ENCODE measurements around the gene GALNT11. TPM values are rescaled to one million over a fixed set of nuclear protein-coding genes. Genes with fewer than 3 reads are reported as not detected.

The GALNT11 gene
- total and polyA plus RNA-seq, 9 of the 15 experiments (the other 6 are each of a cell fraction or from before 2014, with no cell fraction given): 8.2 to 59.5 (median 36.5) TPM

GRCh38 chr7:152025077-152025936 lies at the start of gene GALNT11 (continued):
- TF ChIP-seq ATF2 (CRISPR knock-in tag; IDR thresholded peaks at IDR 0.05): peak; percentile 78; the same call in 1 of the 2 replicates
- peak; percentile 93 for TF ChIP-seq TARDBP (IDR thresholded peaks at IDR 0.05)
- no peak for TF ChIP-seq HDAC3 (IDR thresholded peaks at IDR 0.05; ENCODE audit: borderline replicate concordance, partially characterized antibody)
- peak; percentile 91 for TF ChIP-seq CEBPB (tag; IDR thresholded peaks at IDR 0.05)
- TF ChIP-seq TGIF2 (CRISPR knock-in tag; IDR thresholded peaks at IDR 0.05): no peak
- no peak for TF ChIP-seq HNRNPH1 (optimal IDR thresholded peaks at IDR 0.05; ENCODE audit: low read depth, low read length)
- peak; percentile 58; the same call in 1 of the 2 replicates for TF ChIP-seq SMAD3 (CRISPR knock-in tag; conservative IDR thresholded peaks at IDR 0.05)
- peak in 1 of 2 experiments; percentile 80; a peak in 2 of 4 replicates for TF ChIP-seq HDAC1 (IDR thresholded peaks at IDR 0.05)
- TF ChIP-seq RBBP5 (IDR thresholded peaks at IDR 0.05; ENCODE audit: borderline replicate concordance, insufficient read depth, low read length, poor library complexity, severe bottlenecking): peak; percentile 81
- TF ChIP-seq RHOXF2B (CRISPR knock-in tag; conservative IDR thresholded peaks at IDR 0.05): no peak
- TF ChIP-seq HMG20B (CRISPR knock-in tag; IDR thresholded peaks at IDR 0.05): no peak
- TF ChIP-seq NR2C1 (IDR thresholded peaks at IDR 0.05): no peak
- TF ChIP-seq NR2C1 (tag; IDR thresholded peaks at IDR 0.05): no peak
- peak; percentile 86; the same call in 1 of the 2 replicates for TF ChIP-seq ZNF175 (CRISPR knock-in tag; IDR thresholded peaks at IDR 0.05; ENCODE audit: low read depth)
- TF ChIP-seq NCOA2 (IDR thresholded peaks at IDR 0.05; ENCODE audit: partially characterized antibody in 2 of 2): no peak
- peak; percentile 57; the same call in 1 of the 2 replicates for TF ChIP-seq ZNF431 (CRISPR knock-in tag; IDR thresholded peaks at IDR 0.05)
- TF ChIP-seq ZBTB26 (CRISPR knock-in tag; IDR thresholded peaks at IDR 0.05): no peak
- no peak for TF ChIP-seq ZNF274 (IDR thresholded peaks at IDR 0.05; ENCODE audit: borderline replicate concordance, low read depth, low read length)
- TF ChIP-seq EP300 (IDR thresholded peaks at IDR 0.05; ENCODE audit: low read length): no peak; the same call in 1 of the 2 replicates
- no peak for TF ChIP-seq ZNF444 (CRISPR knock-in tag; IDR thresholded peaks at IDR 0.05)
- peak; percentile 50; the same call in 1 of the 2 replicates for TF ChIP-seq CAMTA2 (CRISPR knock-in tag; conservative IDR thresholded peaks at IDR 0.05)
- peak; percentile 91 for TF ChIP-seq NBN (IDR thresholded peaks at IDR 0.05; ENCODE audit: low read depth)
- no peak for TF ChIP-seq FOXA3 (CRISPR knock-in tag; conservative IDR thresholded peaks at IDR 0.05 in 1 of 2, IDR thresholded peaks at IDR 0.05 in 1 of 2)
- TF ChIP-seq ZBTB2 (IDR thresholded peaks at IDR 0.05): peak; percentile 78; the same call in 1 of the 2 replicates
